Renal cortical epithelial cell (primary cell): ENCODE data around the gene UBL5. TPM values are rescaled to one million over a fixed set of nuclear protein-coding genes. Genes with fewer than 3 reads are reported as not detected.
"Not testable (repeated sequence)": the region's sequence is repeated elsewhere in the genome, so short reads cannot be mapped to it uniquely, and the experiment has no call there.

Experiments
- DNase-seq: peaks from one replicate; pipeline ENCODE4 v3.0.0-alpha.2; 2011; ENCODE audit warnings: low read depth
- total RNA-seq: library from RNA; depleted of rRNA; stranded (reverse); fragments of >200 nt; gene quantifications from 2 replicates; pipeline ENCODE4 v1.2.3, GENCODE V29; 2014

Gene UBL5
- 229 and 449 TPM in 2 replicates for total RNA-seq

DNA sequence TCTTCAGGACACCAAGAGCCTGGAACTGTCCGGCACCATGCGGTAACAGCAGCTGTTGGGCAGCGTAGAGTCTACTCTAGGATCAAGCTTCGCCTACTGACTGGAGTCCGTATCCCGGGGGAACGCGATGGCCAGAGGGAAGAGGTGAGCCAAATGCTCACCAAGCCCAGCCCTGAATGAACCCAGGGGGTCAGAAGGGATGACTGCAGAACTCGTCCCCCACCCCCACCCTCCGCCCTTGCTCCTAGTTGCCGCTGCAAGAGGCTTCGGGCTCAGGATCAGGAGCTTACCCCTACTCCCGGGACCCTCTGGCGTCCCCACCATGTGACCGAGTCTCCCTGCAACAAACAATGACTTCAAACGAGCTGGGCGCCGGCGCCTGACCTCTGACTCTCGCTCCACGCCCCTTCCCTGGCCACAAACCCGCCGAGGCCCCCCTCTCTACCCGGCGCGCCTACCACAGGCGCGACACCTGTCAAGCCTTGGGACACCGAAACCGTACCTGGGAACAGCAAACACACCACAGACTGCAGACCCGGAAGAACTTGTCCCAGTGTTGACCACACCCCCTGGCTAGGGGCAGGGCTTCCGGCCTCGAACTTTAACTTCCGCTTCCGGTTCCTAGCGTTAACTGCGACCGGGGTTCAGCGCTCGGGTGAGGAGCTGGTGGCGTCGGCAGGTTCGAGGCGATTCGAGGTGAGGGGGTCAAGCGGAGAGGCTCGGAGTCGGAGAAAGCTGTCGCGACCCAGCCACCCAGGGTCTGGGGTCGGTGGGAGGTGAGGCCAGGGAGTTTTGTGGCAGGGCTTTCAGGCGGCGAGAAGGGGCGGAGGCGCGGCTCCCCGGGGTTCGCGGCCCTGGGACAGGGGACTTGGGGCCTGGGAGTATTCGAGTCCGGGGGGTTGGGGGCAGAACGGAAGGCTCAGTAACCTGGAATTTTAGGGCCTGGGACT is at the start of gene UBL5:
UBL5 (plus strand) TSS at position 630 of the 950 bp plus-strand sequence. CDS start 420 bp downstream, outside the sequence.
- DNase-seq = peak; percentile 81

GRCh38 chr19:9782338-9782737 is 45.4 kb upstream of the UBL5 start:
- DNase-seq = no peak

GRCh38 chr19:9784163-9784496 is 43.6 kb upstream of the UBL5 start:
- not testable (repeated sequence) for DNase-seq

DNA sequence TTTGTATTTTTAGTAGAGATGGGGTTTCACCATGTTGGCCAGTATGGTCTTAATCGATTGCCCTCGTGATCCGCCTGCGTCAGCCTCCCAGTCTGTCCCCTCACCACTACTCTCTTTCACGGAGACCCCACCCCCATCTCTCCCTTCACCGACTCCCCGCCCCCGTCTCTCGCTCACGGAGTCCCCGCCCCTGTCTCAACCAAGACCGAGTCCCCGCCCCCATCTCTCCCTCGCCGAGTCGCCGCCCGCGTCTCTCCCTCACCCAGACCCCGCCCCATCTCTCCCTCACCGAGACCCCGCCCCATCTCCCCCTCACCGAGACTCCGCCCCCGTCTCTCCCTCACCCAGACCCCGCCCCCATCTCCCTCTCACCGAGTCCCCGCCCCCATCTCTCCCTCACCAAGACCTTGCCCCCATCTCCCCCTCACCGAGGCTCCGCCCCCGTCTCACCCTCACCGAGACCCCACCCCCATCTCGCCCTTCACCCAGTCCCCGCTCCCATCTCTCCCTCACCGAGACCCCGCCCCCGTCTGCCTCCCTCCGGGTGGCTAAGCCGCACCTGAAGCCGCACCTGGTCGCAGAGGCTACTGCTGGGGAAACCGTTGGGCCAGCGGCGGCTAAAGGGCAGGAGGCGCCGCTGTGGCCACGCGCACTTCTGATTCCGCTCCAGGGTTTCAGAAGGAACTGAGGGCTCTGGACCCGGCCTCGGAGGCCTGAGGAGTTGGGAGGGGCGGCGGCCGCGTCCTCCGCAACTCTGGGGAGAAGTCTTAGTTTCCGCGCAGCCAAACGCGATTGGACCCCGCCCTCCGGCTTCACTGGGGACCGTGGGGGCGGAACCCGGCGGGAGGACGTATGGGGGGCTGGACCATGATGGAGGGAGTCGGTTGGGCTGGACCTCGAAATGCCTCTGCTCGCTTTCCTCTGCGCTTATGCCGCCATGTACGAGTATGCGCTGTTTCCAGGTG is 42.1 kb upstream of the UBL5 start:
- DNase-seq = peak; percentile 86

- no peak for DNase-seq
Measured at GRCh38 chr19:9786342-9786741, 41.4 kb upstream of the UBL5 start.

- no peak for DNase-seq
Measured at GRCh38 chr19:9786819-9787218, 40.9 kb upstream of the UBL5 start.

DNA sequence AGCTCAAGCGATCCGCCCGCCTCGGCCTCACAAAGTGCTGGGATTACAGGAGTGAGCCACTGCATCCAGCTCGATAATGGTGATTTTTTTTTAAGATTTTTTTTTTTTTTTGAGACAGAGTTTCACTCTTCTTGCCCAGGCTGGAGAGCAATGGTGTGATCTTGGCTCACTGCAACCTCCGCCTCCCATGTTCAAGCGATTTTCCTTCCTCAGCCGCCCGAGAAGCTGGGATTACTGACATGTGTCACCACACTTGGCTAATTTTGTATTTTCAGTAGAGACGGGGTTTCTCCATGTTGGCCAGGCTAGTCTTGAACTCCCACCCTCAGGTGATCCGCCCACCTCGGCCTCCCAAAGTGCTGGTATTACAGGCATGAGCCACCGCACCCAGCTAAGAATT is 39.1 kb upstream of the UBL5 start:
- DNase-seq = not testable (repeated sequence)

GRCh38 chr19:9789066-9789465 is 38.7 kb upstream of the UBL5 start:
- no peak for DNase-seq

DNA sequence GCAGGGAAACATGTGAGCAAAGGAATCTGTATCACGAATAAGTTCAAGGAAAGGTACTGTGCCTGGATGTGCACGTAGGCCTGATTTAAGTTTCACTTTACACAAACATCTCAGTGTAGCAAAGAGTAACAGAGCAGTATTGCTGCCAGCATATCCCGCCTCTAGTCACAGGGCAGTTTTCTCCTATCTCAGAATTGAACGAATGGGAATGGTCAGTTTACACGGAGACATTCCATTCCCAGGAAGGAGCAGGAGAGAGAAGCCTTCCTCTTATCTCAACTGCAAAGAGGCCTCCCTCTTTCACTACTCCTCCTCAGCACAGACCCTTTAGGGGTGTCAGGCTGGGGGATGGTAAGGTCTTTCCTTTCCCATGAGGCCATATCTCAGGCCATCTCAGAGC is 38.1 kb upstream of the UBL5 start:
- not testable (repeated sequence) for DNase-seq

DNA sequence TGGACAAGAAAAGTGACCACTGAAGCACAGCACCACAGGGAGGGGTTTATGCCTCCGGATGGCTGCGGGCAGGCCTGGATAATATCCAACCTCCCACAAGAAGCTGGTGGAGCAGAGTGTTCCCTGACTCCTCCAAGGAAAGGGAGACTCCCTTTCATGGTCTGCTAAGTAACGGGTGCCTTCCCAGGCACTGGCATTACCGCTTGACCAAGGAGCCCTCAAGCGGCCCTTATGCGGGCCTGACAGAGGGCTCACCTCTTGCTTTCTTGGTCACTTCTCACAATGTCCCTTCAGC is 36.7 kb upstream of the UBL5 start:
- peak; percentile 81 for DNase-seq

- DNase-seq = peak; percentile 88
Measured at GRCh38 chr19:9791552-9792205, 36.0 kb upstream of the UBL5 start.

DNA sequence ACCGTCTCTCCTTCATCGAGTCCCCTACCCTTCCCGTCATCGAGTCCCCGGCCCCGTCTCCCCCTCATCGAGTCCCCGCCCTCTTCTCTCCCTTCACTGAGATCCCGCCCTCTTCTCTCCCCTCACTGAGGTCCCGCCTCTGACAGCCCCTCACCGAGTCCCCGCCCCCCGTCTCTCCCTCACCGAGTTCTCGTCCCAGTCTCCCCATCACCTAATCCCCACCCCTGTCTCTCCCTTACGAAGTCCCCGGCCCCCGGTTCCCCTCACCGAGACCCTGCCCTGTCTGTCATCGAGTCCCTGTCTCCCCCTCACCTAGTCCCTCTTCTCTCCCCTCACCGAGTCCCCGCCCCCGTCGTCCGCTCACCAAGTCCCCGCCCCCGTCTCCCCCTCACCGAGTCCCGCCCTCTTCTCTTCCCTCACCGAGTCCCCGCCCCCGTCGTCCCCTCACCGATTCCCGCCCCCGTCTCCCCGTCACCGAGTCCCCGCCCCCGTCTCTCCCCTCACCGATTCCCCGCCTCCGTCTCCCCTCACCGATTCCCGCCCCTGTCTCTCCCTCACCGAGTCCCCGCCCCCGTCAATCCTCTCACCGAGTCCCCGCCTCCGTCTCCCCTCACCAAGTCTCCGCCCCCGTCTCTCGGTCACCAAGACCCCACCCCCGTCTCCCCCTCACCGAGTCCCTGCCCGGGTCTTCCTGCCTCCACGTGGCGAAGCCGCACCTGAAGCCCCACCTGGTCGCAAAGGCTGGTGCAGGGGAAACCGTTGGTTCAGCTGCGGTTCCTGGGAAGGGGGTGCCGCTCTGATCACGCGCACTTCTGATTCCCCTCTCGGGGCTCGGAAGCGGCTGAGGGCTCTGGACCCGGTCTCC is 35.3 kb upstream of the UBL5 start:
- DNase-seq = peak; percentile 81

GRCh38 chr19:9793071-9793591 is 34.6 kb upstream of the UBL5 start:
- peak; percentile 23 for DNase-seq

- peak; percentile 94 for DNase-seq
Measured at GRCh38 chr19:9796113-9796773, 31.5 kb upstream of the UBL5 start.

DNA sequence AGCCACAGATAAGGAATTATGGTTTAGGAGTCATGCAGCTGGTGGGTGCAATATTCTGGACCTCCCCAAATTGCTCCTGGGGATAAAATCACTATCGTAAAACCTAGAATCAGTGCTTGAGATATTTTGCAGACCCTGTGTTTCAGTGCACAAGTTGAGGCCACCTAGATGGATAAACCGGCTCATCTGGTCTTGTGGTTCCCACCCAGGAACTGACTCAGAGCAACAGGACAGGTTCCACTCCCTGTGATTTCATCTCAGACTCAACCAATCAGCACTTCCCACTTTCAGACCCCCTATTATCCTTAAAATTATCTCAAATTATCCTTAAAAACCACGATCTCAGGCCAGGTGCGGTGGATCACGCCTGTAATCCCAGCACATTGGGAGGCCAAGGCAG is 29.8 kb upstream of the UBL5 start:
- no peak for DNase-seq

DNA sequence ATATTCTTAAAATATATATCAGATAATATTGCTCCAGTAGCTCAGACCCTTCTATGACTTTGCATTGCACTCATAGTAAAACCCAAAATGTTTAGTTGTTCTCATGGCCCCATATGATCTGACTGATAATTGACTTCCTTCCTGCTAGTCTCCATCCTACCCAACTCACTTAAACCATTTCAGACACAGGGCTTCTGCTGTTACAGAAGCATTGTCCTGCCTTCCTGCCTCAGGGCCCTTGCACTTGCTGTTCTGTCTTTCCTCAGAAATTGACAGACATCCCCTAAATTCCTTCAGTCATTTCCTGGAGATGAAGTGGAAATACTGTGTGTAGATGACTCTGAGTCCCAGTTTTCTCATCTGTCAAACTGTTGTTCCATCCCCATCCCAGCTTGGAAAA is 28.6 kb upstream of the UBL5 start:
- DNase-seq = no peak

GRCh38 chr19:9801976-9802375 is 25.7 kb upstream of the UBL5 start:
- no peak for DNase-seq

- no peak for DNase-seq
Measured at GRCh38 chr19:9806803-9807202, 20.9 kb upstream of the UBL5 start.

- no peak for DNase-seq
Measured at GRCh38 chr19:9808855-9809824, 18.6 kb upstream of the UBL5 start.
